HG03442 (cell line): ENCODE measurements around the gene HNRNPL.
"Not testable (repeated sequence)": the region's sequence is repeated elsewhere in the genome, so short reads cannot be mapped to it uniquely, and the experiment has no call there.

Experiments
- ATAC-seq: cut with Tn5 transposase; IDR thresholded peaks from one replicate; pipeline ENCODE4 v1.9.1; 2021; ENCODE audit warnings: mild to moderate bottlenecking, moderate library complexity; ENCODE audit not compliant: unreplicated experiment

The HNRNPL gene

DNA sequence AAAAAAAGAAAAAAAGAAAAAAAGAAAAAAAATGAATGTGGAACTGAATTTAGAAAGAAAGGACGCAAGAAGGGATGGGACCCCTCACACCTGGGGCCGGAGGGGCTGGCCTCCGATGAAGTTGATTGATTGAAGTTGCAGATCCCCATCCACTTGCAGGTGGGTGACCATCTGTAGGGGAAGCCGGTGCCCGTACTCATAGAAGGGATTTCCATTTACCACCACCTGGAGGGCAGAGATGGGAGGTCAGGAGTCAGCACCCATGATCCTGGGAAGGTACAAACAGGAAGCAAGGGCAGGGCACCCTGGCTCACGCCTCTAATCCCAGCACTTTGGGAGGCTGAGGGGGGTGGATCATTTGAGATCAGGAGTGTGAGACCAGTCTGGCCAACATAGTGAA is 43.4 kb downstream of the HNRNPL start:
- no peak for ATAC-seq

DNA sequence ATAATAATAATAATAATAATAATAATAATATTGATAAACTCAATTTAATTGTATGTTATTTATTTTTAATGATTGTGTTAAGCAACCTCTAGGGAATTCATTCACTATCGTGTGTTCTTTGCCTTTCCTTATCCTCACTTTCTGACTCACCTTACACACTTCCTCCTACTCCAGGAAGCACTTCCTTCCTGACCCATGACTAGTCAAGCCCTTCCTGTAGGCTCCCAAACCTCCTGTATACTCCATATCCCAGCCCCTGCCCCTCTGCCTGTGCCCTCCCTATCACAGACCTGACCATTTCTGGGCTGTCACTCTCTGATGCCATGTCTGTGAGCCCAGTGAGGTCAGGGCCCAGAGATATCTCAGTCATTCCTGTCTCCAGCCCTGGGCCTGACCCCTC is 44.6 kb downstream of the HNRNPL start:
- ATAC-seq, result no peak

DNA sequence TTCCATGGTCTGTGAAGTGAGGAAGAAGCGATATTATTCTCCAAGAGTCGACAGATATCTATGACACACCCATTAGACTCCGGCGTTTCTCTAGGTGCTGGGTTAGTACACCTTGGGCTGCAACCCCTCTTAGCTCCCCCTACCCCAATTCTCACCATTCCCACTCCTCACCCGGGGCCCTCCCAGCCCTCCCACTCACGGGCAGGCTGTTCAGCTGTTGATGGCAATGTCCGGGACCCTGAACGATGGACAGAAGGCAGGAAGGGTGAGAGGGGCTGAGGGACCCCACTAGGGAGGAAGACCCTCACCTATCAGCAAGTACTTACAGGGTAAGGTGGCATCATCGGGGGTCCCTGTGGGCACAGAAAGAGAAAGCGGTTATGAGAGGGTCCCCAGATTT is 46.2 kb downstream of the HNRNPL start:
- no peak for ATAC-seq

DNA sequence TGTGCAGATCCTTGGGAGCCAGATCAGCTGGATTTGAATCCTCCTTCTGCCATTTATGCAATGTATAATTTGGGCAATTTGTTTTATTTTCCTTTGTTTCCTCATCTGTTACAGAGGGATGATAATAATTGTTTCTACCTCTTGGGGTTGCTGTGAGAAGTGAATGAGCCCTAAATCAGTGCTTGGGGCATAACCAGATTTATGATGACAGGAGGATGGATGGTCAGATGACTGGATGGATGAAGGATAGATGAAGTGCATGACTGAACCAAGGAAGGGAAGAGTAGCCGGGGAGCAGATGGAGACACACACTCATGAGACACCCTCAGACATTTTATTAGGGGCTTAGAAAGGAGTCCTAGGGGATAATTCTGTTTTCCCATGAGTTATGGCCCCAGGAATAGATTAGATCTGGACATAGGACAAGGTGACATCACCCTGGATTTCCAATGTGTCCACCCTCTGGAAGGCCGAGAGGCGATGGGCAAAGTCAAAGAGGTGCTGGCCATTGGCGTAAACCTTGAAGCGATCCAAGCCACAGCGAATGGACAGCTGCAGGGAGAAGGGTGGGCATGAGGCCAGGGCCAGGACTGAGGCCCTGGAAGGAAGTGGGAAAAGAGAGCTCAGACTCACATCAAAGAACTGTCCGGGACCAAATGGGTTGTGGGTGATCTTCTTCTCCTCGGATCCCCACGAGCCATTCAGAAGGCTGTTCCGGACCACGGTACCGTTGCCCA is 48.3 kb downstream of the HNRNPL start:
- no peak for ATAC-seq

DNA sequence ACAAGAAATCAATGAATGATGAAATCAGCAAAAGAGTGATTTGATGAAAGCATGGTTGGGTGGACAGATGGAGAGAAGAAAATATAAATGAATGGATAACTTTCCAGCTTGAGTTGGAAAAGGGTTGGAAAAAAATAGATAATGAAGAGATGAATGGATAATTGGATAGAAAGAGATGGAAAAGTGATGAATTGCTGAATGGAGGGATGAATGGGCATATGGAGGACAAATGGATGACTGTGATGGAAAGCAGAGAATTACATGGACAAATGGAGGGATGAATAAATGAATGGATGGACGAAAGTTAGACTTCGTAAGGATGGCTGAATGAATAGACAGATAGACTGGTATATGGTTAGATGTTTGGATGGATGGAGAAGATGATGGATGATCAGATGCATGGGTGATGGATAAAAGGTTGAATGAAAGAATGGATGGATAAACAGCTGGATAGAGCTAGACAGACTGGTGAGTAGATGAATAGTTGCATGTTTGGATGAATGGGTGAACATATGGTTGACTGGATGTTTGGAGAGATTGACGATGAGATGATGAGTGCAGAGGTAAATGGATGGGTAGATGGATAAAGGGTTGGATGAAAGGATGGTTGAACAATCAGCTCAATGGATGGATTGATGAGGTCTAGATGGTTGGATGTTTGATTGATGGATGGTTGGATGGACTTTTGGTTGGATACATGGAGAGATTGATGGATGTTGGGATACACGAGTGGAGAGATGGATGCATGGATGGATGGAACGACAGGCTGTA is 49.0 kb downstream of the HNRNPL start:
- ATAC-seq, result no peak

DNA sequence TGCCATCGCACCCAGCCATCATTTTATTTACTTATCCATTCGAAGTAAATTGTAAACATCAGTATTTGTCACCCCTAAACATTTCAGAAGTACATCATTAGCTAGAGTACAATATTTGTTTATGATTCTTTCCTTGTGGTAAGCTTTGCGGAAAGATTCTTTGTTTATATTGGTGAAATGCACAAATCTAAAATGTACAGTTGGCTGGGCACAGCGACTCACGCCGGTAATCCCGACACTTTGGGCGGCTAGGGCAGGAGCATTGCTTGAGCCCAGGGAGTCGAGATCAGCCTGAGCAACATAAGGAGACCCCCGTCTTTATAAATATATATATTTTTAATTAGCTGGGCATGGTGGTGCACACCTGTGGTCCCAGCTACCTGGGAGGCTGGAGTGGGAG is 50.7 kb downstream of the HNRNPL start:
- no peak for ATAC-seq

DNA sequence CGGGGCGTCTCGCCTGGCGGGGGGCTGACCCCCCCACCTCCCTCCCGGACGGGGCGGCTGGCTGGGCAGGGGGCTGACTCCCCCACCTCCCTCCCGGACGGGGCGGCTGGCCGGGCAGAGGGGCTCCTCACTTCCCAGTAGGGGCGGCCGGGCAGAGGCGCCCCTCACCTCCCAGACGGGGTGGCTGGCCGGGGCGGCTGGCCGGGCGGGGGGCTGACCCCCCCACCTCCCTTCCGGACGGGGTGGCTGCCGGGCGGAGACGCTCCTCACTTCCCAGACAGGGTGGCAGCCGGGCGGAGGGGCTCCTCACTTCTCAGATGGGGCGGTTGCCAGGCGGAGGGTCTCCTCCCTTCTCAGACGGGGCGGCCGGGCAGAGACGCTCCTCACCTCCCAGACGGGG is 52.0 kb downstream of the HNRNPL start:
- not testable (repeated sequence) for ATAC-seq

DNA sequence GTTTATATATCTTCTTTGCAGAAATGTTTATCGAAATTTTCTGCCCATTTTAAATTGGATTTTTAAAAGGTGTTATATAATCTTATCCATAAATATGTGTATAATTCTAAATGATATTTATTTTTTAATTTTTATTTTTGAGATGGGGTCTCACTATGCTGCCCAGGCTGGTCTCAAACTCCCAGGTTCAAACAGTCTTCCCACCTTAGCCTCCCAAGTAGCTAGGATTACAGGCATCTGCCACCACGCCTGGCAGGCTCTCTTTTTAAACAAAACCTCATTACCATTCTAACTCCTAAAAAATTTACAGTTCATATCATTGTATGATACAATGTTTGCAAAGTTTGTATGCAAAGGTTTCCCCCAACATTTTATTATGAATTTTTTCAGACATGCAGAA is 53.6 kb downstream of the HNRNPL start:
- no peak for ATAC-seq

DNA sequence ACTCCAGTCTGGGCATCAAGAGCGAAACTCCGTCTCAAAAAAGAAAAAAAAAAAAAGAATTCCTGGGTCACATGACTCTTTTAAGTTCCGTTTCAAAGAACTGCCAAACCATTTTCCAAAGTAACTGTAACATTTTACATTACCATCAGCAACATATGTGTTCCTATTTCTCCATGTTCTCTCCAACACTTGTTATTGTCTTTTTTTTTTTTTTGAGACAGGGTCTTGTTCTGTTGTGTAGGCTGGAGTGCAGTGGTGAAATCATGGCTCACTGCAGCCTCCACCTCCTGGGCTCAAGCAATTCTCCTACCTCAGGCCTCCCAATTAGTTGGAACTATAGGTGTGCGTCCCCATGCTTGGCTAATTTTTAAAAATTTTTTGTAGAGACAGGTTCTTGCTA is 54.2 kb downstream of the HNRNPL start:
- ATAC-seq, result no peak

DNA sequence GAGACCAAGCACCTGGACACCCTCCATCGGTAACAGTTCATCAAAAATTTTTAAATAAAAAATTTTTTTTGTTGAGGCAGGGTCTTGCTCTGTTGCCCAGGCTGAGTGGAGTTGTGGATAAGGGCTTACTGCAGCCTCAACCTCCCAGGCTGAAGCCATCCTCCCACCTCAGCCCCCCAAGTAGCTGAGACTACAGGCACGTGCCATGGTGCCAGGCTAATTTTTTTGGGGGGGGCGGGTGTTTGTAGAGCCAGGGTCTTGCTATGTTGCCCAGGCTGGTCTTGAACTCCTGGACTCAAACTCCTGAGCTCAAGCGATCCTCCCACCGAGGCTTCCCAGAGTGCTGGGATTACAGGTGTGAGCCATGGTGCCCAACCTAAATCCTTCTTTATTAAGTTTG is 56.1 kb downstream of the HNRNPL start:
- ATAC-seq, result no peak

DNA sequence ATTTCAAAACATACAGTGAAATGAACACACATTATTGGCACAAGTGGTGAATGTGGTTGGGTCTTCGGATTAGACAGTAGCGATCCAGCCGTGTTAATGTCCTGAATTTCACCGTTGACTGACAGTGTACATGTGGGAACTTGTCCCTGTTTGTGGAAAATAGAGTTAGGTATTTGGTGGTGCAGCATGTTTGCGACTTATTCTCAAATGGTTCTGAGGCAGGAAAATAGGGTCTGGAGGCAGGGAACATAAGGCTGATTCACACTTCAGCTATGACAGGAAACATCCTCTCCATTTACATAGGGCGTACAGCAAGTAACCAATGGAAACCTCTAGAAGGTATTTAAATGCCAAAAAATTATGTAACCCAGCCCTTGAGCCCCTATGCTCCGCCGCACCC is 56.6 kb downstream of the HNRNPL start:
- no peak for ATAC-seq

DNA sequence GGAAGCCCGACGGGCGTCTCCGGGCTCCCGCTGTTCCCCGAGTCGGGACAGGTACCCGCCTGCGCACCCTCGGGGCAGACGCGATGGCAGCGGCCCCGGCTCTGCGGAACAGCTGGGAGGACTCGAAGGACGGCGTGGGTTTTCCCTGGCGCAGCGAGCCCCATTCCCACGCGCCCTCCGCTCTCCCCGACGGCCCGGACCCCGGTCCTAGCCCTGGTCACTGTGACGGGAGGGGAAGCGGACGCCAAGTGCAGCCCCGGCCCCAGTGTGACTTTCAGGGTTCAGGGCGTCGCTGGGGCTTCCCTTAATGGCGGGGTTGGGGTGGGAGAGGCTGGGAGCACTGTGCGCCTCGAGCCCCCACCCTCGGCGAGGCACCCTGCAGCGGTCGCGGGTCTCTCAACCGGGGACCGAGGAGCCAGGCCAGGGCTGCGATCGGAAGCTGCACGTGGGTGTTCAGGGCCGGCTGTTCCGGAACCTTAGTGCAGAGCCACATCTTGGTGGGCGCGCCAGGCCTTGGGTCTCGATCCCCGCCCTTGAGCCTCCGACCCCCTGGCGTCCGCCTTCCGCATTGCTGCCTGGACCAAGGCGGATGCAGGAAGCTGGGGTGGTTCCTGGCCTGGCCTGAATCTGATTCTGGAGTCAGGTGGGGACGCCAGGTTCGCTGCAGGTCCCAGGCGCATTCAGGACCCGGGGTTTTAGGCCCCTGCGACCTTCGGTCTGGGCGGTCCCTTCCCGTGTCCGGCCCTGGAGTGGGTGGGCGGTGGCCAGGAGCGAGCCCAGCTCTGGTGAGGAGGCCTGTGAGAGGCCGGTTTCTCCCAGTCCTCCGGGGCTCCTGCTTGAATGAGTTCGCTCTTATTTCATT is 57.3 kb downstream of the HNRNPL start:
- ATAC-seq, result no peak

DNA sequence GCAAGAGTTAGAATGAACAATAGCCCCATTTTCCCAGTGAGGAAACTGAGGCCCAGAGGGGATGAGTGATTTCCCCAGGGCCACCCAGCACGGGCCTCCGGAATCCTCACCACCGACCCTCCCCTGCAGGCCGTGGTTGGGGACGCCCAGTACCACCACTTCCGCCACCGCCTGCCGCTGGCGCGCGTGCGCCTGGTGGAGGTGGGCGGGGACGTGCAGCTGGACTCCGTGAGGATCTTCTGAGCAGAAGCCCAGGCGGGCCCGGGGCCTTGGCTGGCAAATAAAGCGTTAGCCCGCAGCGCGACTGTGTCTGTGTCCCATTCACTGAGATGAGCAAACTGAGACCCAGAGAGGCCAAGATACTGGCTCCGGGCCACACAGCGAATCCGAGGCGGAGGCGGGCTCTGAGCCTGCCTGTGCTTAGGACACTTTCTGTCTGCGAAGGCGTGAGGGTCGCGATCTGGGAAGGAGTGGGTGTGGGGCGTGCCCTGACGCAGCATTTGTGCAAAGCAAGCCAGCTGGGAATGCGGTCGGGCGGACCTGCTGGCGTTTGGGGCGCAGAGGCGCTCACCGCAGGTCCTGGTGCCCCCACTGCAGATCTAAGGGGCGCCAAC is 58.2 kb downstream of the HNRNPL start:
- ATAC-seq, result peak; percentile 69

DNA sequence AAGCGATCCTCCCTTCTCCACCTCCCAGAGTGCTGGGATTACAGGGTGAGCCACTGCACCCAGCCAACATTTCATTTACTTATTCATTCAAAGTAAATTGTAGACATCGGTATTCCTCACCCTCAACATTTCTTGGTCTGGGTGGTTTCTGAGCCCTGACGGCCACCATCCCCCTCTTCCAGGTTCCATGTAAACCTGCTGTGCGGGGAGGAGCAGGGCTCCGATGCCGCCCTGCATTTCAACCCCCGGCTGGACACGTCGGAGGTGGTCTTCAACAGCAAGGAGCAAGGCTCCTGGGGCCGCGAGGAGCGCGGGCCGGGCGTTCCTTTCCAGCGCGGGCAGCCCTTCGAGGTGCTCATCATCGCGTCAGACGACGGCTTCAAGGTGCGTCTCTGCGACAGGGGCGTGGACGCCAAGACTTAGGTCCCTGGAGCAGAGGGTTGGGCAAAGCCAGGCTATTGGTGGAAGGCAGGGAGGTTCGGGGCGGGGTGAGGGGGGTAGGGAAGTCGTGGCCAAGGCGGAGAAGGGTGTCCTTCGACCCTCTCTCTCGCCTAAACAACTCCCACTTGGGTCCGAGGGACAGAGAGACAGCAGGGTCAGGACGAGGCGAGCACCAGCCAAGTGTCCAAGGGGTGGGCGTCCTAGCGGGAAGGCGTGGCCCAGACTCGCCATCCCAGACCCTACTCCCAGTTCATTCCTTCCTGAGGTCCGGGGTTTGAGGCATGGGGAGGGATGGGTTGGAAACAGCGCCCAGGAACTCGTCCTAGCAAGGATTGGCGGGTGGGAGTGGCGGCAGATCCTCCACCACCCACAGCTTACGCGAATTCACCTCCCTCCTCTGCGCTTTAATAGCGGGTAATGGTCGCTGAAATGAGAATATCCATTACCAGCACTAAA is 59.0 kb downstream of the HNRNPL start:
- ATAC-seq, result not testable (repeated sequence)

DNA sequence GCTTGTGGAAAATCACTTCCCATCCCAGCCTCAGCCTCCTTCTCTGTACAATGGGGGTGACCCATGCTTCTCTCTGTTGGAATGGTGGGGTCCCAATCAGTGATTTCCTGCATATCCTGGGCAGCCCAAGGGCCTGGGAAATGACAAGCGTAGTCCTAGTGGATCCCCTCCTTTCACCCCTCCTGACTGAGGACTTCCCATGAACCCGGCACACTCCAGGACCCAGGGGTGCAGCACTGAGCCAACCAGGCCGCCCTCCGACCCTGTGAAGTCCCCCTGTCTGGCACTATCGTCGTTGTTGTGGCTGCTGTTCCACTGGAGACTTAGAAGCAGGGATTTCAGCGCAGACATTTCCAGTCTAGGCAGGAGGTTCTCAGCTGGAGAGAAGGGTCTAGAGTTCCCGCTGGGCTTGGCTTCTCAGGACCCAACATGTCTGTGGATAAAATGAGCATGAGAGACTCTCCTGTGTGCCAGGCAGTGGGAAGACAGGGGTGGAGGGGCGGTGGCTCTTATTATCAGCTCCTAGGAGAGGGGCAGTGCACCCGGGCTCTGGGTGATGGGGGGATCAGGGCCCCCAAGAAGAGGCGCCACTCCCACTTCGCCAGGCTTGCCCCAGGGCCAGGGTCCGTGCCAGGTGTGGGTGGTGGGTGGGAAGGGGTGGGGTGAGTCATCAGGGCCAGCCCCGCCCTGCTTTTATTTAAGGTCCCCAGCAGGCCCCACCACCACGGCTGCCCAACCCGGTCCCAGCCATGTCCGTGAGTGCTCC is 61.1 kb downstream of the HNRNPL start, which contains the start of gene LGALS7B:
LGALS7B (plus strand) TSS at position 723 of the 766 bp plus-strand sequence; CDS start at position 750, 27 bp downstream.
- ATAC-seq, result no peak

DNA sequence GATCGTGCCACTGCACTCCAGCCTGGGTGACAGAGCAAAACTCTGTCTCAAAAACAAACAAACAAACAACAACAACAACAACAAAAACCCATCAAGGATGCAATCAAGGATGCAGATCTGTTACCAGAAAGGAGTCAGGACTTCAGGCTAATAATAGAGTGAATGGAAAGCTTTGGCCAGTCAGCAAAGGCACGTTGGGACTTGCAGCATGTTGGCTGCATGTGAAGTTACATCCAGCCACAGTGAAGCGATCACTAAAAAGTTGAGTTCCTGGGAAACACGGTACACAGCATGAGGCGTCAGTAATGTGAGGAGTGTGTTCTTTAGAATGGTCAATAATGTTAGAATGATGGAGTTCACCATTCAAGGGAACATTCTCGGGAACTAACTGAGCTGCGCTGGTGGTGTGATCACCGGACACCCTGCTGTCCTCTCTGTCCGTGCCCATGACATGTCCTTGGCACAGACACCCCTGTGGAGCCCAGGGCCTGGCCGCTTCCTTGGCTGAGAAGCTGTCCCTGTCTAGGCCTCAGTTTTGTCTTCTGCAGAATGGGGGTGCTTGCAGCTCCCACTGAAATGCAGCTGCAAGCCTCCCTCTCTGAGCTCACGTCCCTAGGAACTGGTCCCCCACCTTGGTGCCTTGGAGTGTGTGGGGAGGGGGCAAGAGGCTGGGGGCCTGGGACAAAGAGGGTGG is 63.1 kb downstream of the HNRNPL start:
- no peak for ATAC-seq
